Lung (tissue), 12 donors: Measurements from ENCODE around the gene SLC7A5. TPM values are rescaled to one million over a fixed set of nuclear protein-coding genes. Genes with fewer than 3 reads are reported as not detected.

Source experiments
- ATAC-seq: fragments of 200-7000 bp; cut with Tn5 transposase; one replicate; pipeline ENCODE4 v1.9.1; 2020; ENCODE audit warnings: moderate number of reproducible peaks; ENCODE audit not compliant: insufficient read depth, low FRiP score
- DNase-seq, 3 donors: peaks; one replicate each; pipeline ENCODE4 v3.0.0-alpha.2; 2013 to 2017
- H3K27ac ChIP-seq, 2 donors: one replicate each; pipeline ENCODE4 v1.5.1; 2013; ENCODE audit warnings: mild to moderate bottlenecking in 2 of 2, moderate library complexity in 2 of 2, control low read depth in 1 of 2, inconsistent platforms in 1 of 2, low read depth in 1 of 2, low read length in 1 of 2
- H3K27me3 ChIP-seq, 3 donors: one replicate each; pipeline ENCODE4 v1.5.1; 2013; ENCODE audit warnings: low read length in 2 of 3; ENCODE audit not compliant: control insufficient read depth in 3 of 3, insufficient read depth in 3 of 3
- H3K36me3 ChIP-seq, 4 donors: one replicate each; pipeline ENCODE4 v1.5.1; 2013; ENCODE audit warnings: low read length in 4 of 4, mild to moderate bottlenecking in 1 of 4, moderate library complexity in 1 of 4; ENCODE audit not compliant: control insufficient read depth in 4 of 4, insufficient read depth in 4 of 4
- H3K4me1 ChIP-seq, 5 donors: one replicate each; pipeline ENCODE4 v1.5.1; 2013; ENCODE audit warnings: low read length in 5 of 5, mild to moderate bottlenecking in 2 of 5, moderate library complexity in 1 of 5; ENCODE audit not compliant: control insufficient read depth in 5 of 5, insufficient read depth in 5 of 5
- H3K4me3 ChIP-seq: one replicate; pipeline ENCODE4 v1.5.1; 2013; ENCODE audit warnings: mild to moderate bottlenecking, control low read depth, moderate library complexity
- H3K9ac ChIP-seq, 2 donors: one replicate each; pipeline ENCODE4 v1.5.1; 2013; ENCODE audit warnings: low read length in 2 of 2, control low read depth in 1 of 2; ENCODE audit not compliant: insufficient read depth in 1 of 2
- H3K9me3 ChIP-seq, 4 donors: one replicate each; pipeline ENCODE4 v1.5.1; 2013; ENCODE audit warnings: low read length in 3 of 4, mild to moderate bottlenecking in 1 of 4, moderate library complexity in 1 of 4; ENCODE audit not compliant: control insufficient read depth in 4 of 4, insufficient read depth in 3 of 4
- CTCF ChIP-seq: IDR thresholded peaks from 2 replicates; pipeline ENCODE4 v1.5.1; 2012; ENCODE audit warnings: mild to moderate bottlenecking; ENCODE audit errors: control extremely low read depth, extremely low read depth
- WGBS, 2 donors: extraction: QIAGEN DNeasy Blood & Tissue Kit; methylation state at CpG; one replicate each; pipeline ENCODE4 v1.1.7; 2013; 5-methylcytosine and 5-hydroxymethylcytosine counted together
- polyA plus RNA-seq, 2 donors: library from polyadenylated mRNA; stranded (reverse); fragments of 200-250 nt; gene quantifications; one replicate each; pipeline ENCODE4 v1.2.1, GENCODE V29; 2013
- total RNA-seq, 2 donors: library from RNA; depleted of rRNA in 1 of 2; stranded (reverse); fragments of >200 nt in 1 of 2; gene quantifications; one replicate each; pipeline ENCODE4 v1.2.1, GENCODE V29; 2014 to 2021
- donor health status: control.
- donor health status: control.
- donor health status: Bipolar disorder and iron deficiency.
- donor health status: healthy.
- donor health status: DM: yes; HTN: yes; CAD: no.

Gene SLC7A5
- total and polyA plus RNA-seq, 4 donors: 4.0 to 36.1 (median 19.8) TPM

- Histone ChIP-seq H3K9ac (no peak overlapping the region), H3K9me3 (peaks cover 0 to 17% (median 0%) of the 10 kb centered on the region in 4 donors), H3K4me3 (no peak overlapping the region), H3K36me3 (no peaks in the 10 kb centered on the region), H3K27ac (no peak overlapping the region), H3K4me1 (no peaks in the 10 kb centered on the region), H3K27me3 (no peaks in the 10 kb centered on the region)
- DNase-seq: no peak
- 79% methylated on average over 6 of the region's 6 CpGs for whole genome bisulfite sequencing, 2 donors
- no peak for ATAC-seq
- TF ChIP-seq CTCF: no peak
These were observed 68.8 kb downstream of the SLC7A5 start for GRCh38 chr16:87800497-87800896.

- Histone ChIP-seq H3K27ac (no peak overlapping the region), H3K27me3 (no peaks in the 10 kb centered on the region), H3K4me3 (no peak overlapping the region), H3K36me3 (no peaks in the 10 kb centered on the region), H3K4me1 (peaks cover 0 to 1% (median 0%) of the 10 kb centered on the region in 5 donors), H3K9ac (no peak overlapping the region), H3K9me3 (peaks cover 0 to 4% (median 0%) of the 10 kb centered on the region in 4 donors)
- TF ChIP-seq CTCF: no peak
- ATAC-seq (no peak), DNase-seq (no peak)
- WGBS, 2 donors: 84 to 90% methylated on average over 12 of the region's 12 CpGs
These were observed 74.0 kb downstream of the SLC7A5 start for GRCh38 chr16:87795336-87795735.

GRCh38 chr16:87794485-87795078 lies 74.7 kb downstream of the SLC7A5 start:
- 89 to 92% methylated on average over 14 of the region's 14 CpGs for WGBS, 2 donors
- ATAC-seq (no peak), DNase-seq (no peak)
- Histone ChIP-seq H3K4me3 (no peak overlapping the region), H3K27ac (no peak overlapping the region), H3K9me3 (peaks cover 0 to under 1% (median 0%) of the 10 kb centered on the region in 4 donors), H3K9ac (no peak overlapping the region), H3K4me1 (peaks cover 0 to 1% (median 0%) of the 10 kb centered on the region in 5 donors), H3K27me3 (no peaks in the 10 kb centered on the region), H3K36me3 (no peaks in the 10 kb centered on the region)
- no peak for TF ChIP-seq CTCF

- no peak for DNase-seq
- ATAC-seq: no peak
- Histone ChIP-seq H3K9ac (no peak overlapping the region), H3K4me3 (no peak overlapping the region), H3K36me3 (no peaks in the 10 kb centered on the region), H3K27ac (no peak overlapping the region), H3K9me3 (no peaks in the 10 kb centered on the region), H3K4me1 (peaks cover 0 to 4% (median 0%) of the 10 kb centered on the region in 5 donors), H3K27me3 (no peaks in the 10 kb centered on the region)
- no peak for TF ChIP-seq CTCF
- WGBS, 2 donors: 89 to 92% methylated on average over 7 of the region's 7 CpGs
These were observed 77.1 kb downstream of the SLC7A5 start for GRCh38 chr16:87792205-87792565.
